ENCODE data around the gene TAC3.

Gene TAC3

GRCh38 chr12:57049890-57050289, 33.6 kb upstream of the TAC3 start, which contains the start of gene MYO1A:
TSS of gene MYO1A (minus strand) at chr12:57050129. CDS start at chr12:57048323, 1,806 bp downstream.
- TF ChIP-seq CTCF (IDR thresholded peaks at IDR 0.05; ENCODE audit: extremely low read depth, missing control alignments), result no peak
- DNase-seq (ENCODE audit: low spot score), result no peak

- no peak for DNase-seq (ENCODE audit: low spot score)
- no peak for TF ChIP-seq CTCF (IDR thresholded peaks at IDR 0.05; ENCODE audit: extremely low read depth, missing control alignments)
Observed at GRCh38 chr12:57049119-57049446, 32.8 kb upstream of the TAC3 start.

GRCh38 chr12:57048423-57049118, 32.2 kb upstream of the TAC3 start:
- TF ChIP-seq CTCF (IDR thresholded peaks at IDR 0.05; ENCODE audit: extremely low read depth, missing control alignments), result no peak
- no peak for DNase-seq (ENCODE audit: low spot score)

GRCh38 chr12:57047981-57048380, 31.7 kb upstream of the TAC3 start:
- no peak for DNase-seq (ENCODE audit: low spot score)
- TF ChIP-seq CTCF (IDR thresholded peaks at IDR 0.05; ENCODE audit: extremely low read depth, missing control alignments), result no peak

GRCh38 chr12:57046947-57047890, 30.9 kb upstream of the TAC3 start:
- TF ChIP-seq CTCF (IDR thresholded peaks at IDR 0.05; ENCODE audit: extremely low read depth, missing control alignments), result no peak

GRCh38 chr12:57046086-57046791, 29.9 kb upstream of the TAC3 start:
- TF ChIP-seq CTCF (IDR thresholded peaks at IDR 0.05; ENCODE audit: extremely low read depth, missing control alignments), result no peak
- no peak for DNase-seq (ENCODE audit: low spot score)

More at GRCh38 chr12:57046947-57047890, 30.9 kb upstream of the TAC3 start:
- DNase-seq (ENCODE audit: low spot score), result no peak

Measured in GM20000 (cell line).